ENCODE measurements around the gene UBXN2A.

GRCh38 chr2:24049485-24050021 lies 109.3 kb downstream of the UBXN2A start, which contains the start of gene FKBP1B:
- TF ChIP-seq, protein P1, sequence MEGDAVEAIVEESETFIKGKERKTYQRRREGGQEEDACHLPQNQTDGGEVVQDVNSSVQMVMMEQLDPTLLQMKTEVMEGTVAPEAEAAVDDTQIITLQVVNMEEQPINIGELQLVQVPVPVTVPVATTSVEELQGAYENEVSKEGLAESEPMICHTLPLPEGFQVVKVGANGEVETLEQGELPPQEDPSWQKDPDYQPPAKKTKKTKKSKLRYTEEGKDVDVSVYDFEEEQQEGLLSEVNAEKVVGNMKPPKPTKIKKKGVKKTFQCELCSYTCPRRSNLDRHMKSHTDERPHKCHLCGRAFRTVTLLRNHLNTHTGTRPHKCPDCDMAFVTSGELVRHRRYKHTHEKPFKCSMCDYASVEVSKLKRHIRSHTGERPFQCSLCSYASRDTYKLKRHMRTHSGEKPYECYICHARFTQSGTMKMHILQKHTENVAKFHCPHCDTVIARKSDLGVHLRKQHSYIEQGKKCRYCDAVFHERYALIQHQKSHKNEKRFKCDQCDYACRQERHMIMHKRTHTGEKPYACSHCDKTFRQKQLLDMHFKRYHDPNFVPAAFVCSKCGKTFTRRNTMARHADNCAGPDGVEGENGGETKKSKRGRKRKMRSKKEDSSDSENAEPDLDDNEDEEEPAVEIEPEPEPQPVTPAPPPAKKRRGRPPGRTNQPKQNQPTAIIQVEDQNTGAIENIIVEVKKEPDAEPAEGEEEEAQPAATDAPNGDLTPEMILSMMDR (IDR thresholded peaks at IDR 0.05; ENCODE audit: insufficient read depth, low read length, poor library complexity, severe bottlenecking), result no peak
- no peak for TF ChIP-seq EZH2phosphoT487 (conservative IDR thresholded peaks at IDR 0.05; ENCODE audit: low read length)
